GM13976 (cell line): ENCODE measurements around the gene KLHL14.

Source experiments
- DNase-seq: peaks from one replicate; pipeline ENCODE4 v3.0.0; 2012; ENCODE audit warnings: low spot score
- CTCF ChIP-seq: IDR thresholded peaks from 2 replicates; pipeline ENCODE4 v1.5.1; 2012; ENCODE audit warnings: borderline replicate concordance, mild to moderate bottlenecking; ENCODE audit not compliant: insufficient read depth; ENCODE audit errors: extremely low read depth, missing control alignments, control extremely low read depth
- in situ Hi-C: fragments of 300-500 bp; cut with MboI; formaldehyde crosslinking; loops from one replicate; pipeline ENCODE4 v1.12.0; 2022; ENCODE audit warnings: low sequenced_read_pairs, mixed read lengths, inconsistent platforms; ENCODE audit not compliant: unreplicated experiment

The KLHL14 gene

GRCh38 chr18:32707586-32707985 is 65.2 kb downstream of the KLHL14 start:
- no peak for DNase-seq
- in situ Hi-C loops, result no loop called here
- no peak for TF ChIP-seq CTCF

- no peak for DNase-seq
- in situ Hi-C loops, result no loop called here
These were observed 65.7 kb downstream of the KLHL14 start for GRCh38 chr18:32707147-32707546.

GRCh38 chr18:32701313-32701712 is 71.5 kb downstream of the KLHL14 start:
- no peak for TF ChIP-seq CTCF
- no peak for DNase-seq
- in situ Hi-C loops, result no loop called here

More at GRCh38 chr18:32707147-32707546, 65.7 kb downstream of the KLHL14 start:
- TF ChIP-seq CTCF, result no peak

- TF ChIP-seq CTCF, result no peak
- no peak for DNase-seq
- in situ Hi-C loops, result no loop called here
These were observed 74.7 kb downstream of the KLHL14 start for GRCh38 chr18:32698153-32698552.

- DNase-seq, result no peak
- TF ChIP-seq CTCF, result no peak
- in situ Hi-C loops, result no loop called here
These were observed 76.4 kb downstream of the KLHL14 start for GRCh38 chr18:32696376-32696775.

GRCh38 chr18:32695534-32695933 is 77.3 kb downstream of the KLHL14 start:
- in situ Hi-C loops, result no loop called here
- DNase-seq, result no peak
- TF ChIP-seq CTCF, result no peak

GRCh38 chr18:32688821-32689220 is 84.0 kb downstream of the KLHL14 start:
- in situ Hi-C loops, result no loop called here
- no peak for TF ChIP-seq CTCF

More at GRCh38 chr18:32688821-32689220, 84.0 kb downstream of the KLHL14 start:
- no peak for DNase-seq
